Subcutaneous abdominal adipose tissue (tissue), 5 donors: ENCODE data around the gene PTGR3.

Source experiments
- H3K27ac ChIP-seq: one replicate; pipeline ENCODE4 v1.7.0; 2013; ENCODE audit warnings: low read depth, mild to moderate bottlenecking, inconsistent platforms, low read length, moderate library complexity
- H3K27me3 ChIP-seq, 5 donors: one replicate each; pipeline ENCODE4 v1.7.0; 2013; ENCODE audit warnings: low read length in 5 of 5, inconsistent platforms in 1 of 5; ENCODE audit not compliant: control insufficient read depth in 5 of 5, insufficient read depth in 4 of 5
- H3K36me3 ChIP-seq, 5 donors: one replicate each; pipeline ENCODE4 v1.7.0; 2013; ENCODE audit warnings: low read length in 5 of 5; ENCODE audit not compliant: control insufficient read depth in 5 of 5, insufficient read depth in 5 of 5
- H3K4me1 ChIP-seq, 5 donors: one replicate each; pipeline ENCODE4 v1.7.0; 2013; ENCODE audit warnings: low read length in 5 of 5, mild to moderate bottlenecking in 3 of 5, moderate library complexity in 1 of 5; ENCODE audit not compliant: control insufficient read depth in 5 of 5, insufficient read depth in 5 of 5
- H3K4me3 ChIP-seq, 5 donors: one replicate each; pipeline ENCODE4 v1.7.0; 2013; ENCODE audit warnings: low read length in 5 of 5, low read depth in 1 of 5
- H3K9ac ChIP-seq, 5 donors: one replicate each; pipeline ENCODE4 v1.7.0; 2013; ENCODE audit warnings: low read length in 5 of 5, mild to moderate bottlenecking in 4 of 5, moderate library complexity in 3 of 5
- H3K9me3 ChIP-seq, 5 donors: one replicate each; pipeline ENCODE4 v1.7.0; 2013; ENCODE audit warnings: low read length in 5 of 5; ENCODE audit not compliant: control insufficient read depth in 5 of 5
- donor health status: healthy.
- donor health status: healthy.
- donor health status: healthy.
- donor health status: healthy.
- donor health status: healthy.

The PTGR3 gene

GRCh38 chr18:75165926-75166325, 43.0 kb downstream of the PTGR3 start:
- H3K4me1 ChIP-seq: peaks cover 0 to 39% (median 10%) of the 10 kb centered on the region in 5 donors
- no peak overlapping the region for H3K4me3 ChIP-seq
- H3K9ac ChIP-seq: no peak overlapping the region

GRCh38 chr18:75164479-75164878, 44.5 kb downstream of the PTGR3 start:
- no peak overlapping the region for H3K4me3 ChIP-seq
- no peaks in the 10 kb centered on the region for H3K9me3 ChIP-seq
- H3K27ac ChIP-seq: no peak overlapping the region
- peaks cover 0 to 35% (median 16%) of the 10 kb centered on the region in 5 donors for H3K4me1 ChIP-seq
- no peaks in the 10 kb centered on the region for H3K27me3 ChIP-seq
- H3K36me3 ChIP-seq: no peaks in the 10 kb centered on the region
- H3K9ac ChIP-seq: no peak overlapping the region

More at GRCh38 chr18:75165926-75166325, 43.0 kb downstream of the PTGR3 start:
- Histone ChIP-seq H3K36me3 (no peaks in the 10 kb centered on the region), H3K27me3 (no peaks in the 10 kb centered on the region), H3K9me3 (no peaks in the 10 kb centered on the region), H3K27ac (no peak overlapping the region)

- H3K9ac ChIP-seq: no peak overlapping the region
- no peaks in the 10 kb centered on the region for H3K9me3 ChIP-seq
- peaks cover 0 to 5% (median 3%) of the 10 kb centered on the region in 5 donors for H3K27me3 ChIP-seq
- no peak overlapping the region for H3K27ac ChIP-seq
- H3K4me3 ChIP-seq: no peak overlapping the region
- H3K36me3 ChIP-seq: no peaks in the 10 kb centered on the region
- H3K4me1 ChIP-seq: peaks cover 0 to 32% (median 16%) of the 10 kb centered on the region in 5 donors
Measured at GRCh38 chr18:75163736-75164135, 45.2 kb downstream of the PTGR3 start.

GRCh38 chr18:75162978-75163377, 46.0 kb downstream of the PTGR3 start:
- Histone ChIP-seq H3K36me3 (no peaks in the 10 kb centered on the region), H3K27ac (no peak overlapping the region), H3K27me3 (peaks cover 0 to 9% (median 4%) of the 10 kb centered on the region in 5 donors), H3K4me1 (peaks cover 0 to 25% (median 16%) of the 10 kb centered on the region in 5 donors), H3K9me3 (no peaks in the 10 kb centered on the region), H3K9ac (no peak overlapping the region), H3K4me3 (no peak overlapping the region)

- Histone ChIP-seq H3K4me3 (no peak overlapping the region), H3K36me3 (no peaks in the 10 kb centered on the region), H3K27me3 (peaks cover 0 to 11% (median 4%) of the 10 kb centered on the region in 5 donors), H3K4me1 (peaks cover 0 to 24% (median 16%) of the 10 kb centered on the region in 5 donors), H3K9ac (no peak overlapping the region), H3K9me3 (no peaks in the 10 kb centered on the region), H3K27ac (no peak overlapping the region)
Measured at GRCh38 chr18:75162467-75162866, 46.5 kb downstream of the PTGR3 start.

GRCh38 chr18:75161256-75162028, 47.5 kb downstream of the PTGR3 start:
- Histone ChIP-seq H3K4me3 (peak overlapping the region; percentile 69 to 81 (median 80)), H3K27me3 (peaks cover 0 to 11% (median 4%) of the 10 kb centered on the region in 5 donors), H3K27ac (no peak overlapping the region), H3K9me3 (no peaks in the 10 kb centered on the region), H3K9ac (peak overlapping the region in 4 of 5 donors; percentile 18 to 78 (median 22)), H3K4me1 (peaks cover 0 to 20% (median 16%) of the 10 kb centered on the region in 5 donors), H3K36me3 (no peaks in the 10 kb centered on the region)

GRCh38 chr18:75160364-75160763, 48.6 kb downstream of the PTGR3 start:
- Histone ChIP-seq H3K9me3 (peaks cover 0 to under 1% (median 0%) of the 10 kb centered on the region in 5 donors), H3K36me3 (no peaks in the 10 kb centered on the region), H3K4me1 (peaks cover 0 to 20% (median 16%) of the 10 kb centered on the region in 5 donors), H3K4me3 (peak overlapping the region in 2 of 5 donors; percentile 23 to 27), H3K27me3 (peaks cover 0 to 11% (median 4%) of the 10 kb centered on the region in 5 donors), H3K27ac (no peak overlapping the region), H3K9ac (no peak overlapping the region)

GRCh38 chr18:75159646-75160356, 49.1 kb downstream of the PTGR3 start:
- Histone ChIP-seq H3K27ac (no peak overlapping the region), H3K36me3 (no peaks in the 10 kb centered on the region), H3K9ac (no peak overlapping the region), H3K4me3 (no peak overlapping the region), H3K9me3 (peaks cover 0 to 4% (median 2%) of the 10 kb centered on the region in 5 donors), H3K4me1 (peaks cover 0 to 20% (median 16%) of the 10 kb centered on the region in 5 donors), H3K27me3 (peaks cover 0 to 11% (median 4%) of the 10 kb centered on the region in 5 donors)

- H3K4me3 ChIP-seq: no peak overlapping the region
Measured at GRCh38 chr18:75159238-75159518, 49.8 kb downstream of the PTGR3 start.

More at GRCh38 chr18:75159238-75159518, 49.8 kb downstream of the PTGR3 start:
- no peak overlapping the region for H3K27ac ChIP-seq
- no peaks in the 10 kb centered on the region for H3K36me3 ChIP-seq
- H3K4me1 ChIP-seq: peaks cover 0 to 20% (median 16%) of the 10 kb centered on the region in 5 donors
- H3K27me3 ChIP-seq: peaks cover 0 to 11% (median 4%) of the 10 kb centered on the region in 5 donors
- H3K9ac ChIP-seq: no peak overlapping the region
- H3K9me3 ChIP-seq: peaks cover 0 to 8% (median 6%) of the 10 kb centered on the region in 5 donors
